Germinal center (tissue), 1 donor: ENCODE data around the gene FGFR2.
"Not testable (repeated sequence)": the region's sequence is repeated elsewhere in the genome, so short reads cannot be mapped to it uniquely, and the experiment has no call there.

ENCODE experiments used
- DNase-seq: peaks from one replicate; pipeline ENCODE4 v3.0.0; 2012; ENCODE audit warnings: mixed read lengths, low spot score

FGFR2 gene

DNA sequence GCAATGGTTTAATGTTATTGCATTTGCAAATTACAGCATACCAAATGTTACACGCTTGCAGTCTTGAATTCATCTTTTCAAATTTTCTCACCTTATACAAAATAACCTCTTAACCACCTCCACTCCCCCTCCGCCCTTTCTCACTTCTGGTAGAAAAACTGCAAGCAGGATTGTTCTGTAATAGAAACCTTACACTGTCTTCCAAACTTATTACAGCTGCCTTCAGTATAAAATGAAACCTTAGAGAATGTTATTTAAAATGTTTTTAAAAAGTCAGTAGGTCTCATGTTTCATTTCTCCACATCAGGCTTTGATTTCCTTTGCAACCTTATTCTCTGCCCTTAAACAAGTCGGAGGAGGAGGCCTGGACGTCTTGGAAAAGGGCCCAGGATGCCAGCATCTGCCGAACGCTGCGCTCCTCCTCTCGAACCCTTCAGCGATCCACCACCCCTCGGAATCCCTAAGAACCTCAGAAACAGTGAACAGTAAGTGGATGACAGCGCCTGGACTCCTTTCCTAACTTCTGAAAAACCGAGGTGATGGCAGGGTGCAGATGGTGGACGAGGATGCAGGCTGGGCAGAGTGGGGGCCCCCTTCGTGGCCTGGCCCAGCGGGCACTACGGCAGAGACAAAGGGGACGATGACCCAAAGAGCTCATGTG, 74.0 kb downstream of the FGFR2 start:
- no peak for DNase-seq

DNA sequence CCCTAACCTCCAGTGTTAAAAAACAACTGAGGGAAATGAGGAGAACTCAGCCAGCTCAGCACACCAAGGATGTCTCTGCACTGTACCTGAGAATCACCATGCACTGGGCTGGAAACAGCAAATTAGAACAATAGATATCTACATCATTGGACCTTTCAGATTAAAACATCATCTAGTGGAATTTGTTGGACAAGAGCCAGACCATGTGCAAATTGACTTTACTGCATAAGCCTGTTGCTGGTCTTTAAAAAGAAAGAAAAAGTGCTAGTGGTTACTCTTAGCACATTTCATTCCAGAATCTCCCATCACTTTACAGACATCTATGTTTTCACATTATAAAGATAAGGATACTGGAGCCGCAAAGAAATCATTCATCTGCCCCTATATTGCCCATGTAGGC, 75.4 kb downstream of the FGFR2 start:
- no peak for DNase-seq

DNA sequence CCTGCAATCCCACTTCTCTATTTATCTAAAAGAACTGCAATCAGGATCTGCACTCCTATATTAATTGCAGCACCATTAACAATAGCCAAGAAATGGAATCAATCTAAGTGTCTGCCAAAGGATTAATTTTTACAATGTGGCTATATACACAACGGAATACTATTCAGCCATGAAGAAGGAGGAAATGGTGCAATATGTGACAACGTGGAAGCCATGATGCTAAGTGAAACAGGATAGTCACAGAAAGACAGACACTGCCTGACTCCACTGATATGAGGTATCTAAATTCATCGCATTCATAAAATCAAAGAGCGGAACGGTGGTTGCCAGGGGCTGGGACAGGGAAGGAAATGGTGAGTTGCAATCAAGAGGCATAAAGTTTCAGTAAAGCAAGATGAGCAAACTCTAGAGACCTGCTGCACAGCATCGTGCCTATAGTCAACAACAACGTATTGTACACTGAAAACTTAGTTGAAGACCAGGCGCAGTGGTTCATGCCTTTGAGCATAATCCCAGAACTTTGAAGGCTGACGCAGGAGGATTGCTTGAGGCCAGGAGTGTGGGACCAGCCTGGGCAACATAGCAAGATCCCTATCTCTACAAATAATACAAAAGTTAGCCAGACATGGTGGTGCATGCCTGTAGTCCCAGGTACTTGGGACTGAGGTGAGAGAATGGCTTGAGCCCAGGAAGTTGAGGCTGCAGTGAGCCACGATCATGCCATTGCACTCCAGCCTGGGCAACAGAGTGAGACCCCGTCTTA, 76.3 kb downstream of the FGFR2 start:
- DNase-seq, result no peak

DNA sequence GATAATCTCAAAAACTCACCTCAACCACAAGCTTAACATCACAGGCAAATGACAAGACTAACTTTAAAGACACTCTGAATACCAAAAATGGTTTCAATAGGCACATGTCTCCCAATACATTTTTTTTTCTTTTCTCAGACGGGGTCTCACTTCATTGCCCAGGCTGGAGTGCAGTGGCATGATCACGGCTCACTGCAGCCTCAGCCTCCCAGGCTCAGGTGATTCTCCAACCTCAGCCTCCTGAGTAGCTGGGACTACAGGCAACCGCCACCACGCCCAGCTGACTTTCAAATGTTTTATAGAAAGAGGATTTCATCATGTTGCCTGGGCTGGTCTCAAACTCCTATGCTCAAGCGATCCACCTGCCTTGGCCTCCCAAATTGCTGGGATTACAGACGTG, 77.7 kb downstream of the FGFR2 start:
- not testable (repeated sequence) for DNase-seq

DNA sequence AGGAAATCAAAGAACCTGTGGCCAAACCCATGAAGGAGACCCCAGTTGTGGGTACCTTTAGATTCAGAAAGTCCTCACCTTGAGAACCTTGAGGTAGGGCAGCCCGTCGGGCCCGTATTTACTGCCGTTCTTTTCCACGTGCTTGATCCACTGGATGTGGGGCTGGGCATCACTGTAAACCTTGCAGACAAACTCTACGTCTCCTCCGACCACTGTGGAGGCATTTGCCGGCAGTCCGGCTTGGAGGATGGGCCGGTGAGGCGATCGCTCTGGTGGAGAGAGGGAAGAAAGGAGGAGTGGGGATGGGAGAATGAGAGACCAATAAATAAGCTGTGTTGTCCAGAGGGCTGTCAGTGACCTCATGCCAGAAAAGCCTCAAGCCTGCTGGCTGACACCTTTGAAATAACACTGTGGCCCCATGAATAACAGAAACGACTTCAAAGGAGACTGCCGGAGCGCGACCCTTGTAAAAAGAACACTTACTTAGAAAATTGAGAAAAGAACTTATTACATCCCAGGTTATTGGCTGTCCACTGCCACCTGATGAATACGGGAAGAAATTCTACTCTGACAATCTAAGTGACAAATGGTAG, 78.2 kb downstream of the FGFR2 start:
- DNase-seq, result no peak

DNA sequence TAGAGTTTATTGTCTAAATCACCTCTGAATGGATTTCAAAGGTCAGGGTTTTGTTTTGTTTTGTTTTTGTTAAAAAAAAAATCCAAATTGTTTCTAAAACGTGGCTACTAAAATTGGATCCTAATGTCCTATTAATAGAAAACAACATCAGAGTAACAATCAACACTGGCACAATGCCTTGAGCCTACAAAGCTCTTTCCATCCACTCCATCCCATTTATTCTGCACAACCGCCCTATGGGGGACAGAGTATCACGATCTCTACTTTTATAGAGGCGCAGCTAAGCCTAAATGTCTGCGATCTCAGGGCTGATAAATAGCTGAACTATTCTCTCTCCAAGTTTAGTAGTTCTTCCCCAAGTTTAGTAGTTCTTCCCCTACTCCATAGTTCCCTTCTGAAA, 78.8 kb downstream of the FGFR2 start:
- no peak for DNase-seq

DNA sequence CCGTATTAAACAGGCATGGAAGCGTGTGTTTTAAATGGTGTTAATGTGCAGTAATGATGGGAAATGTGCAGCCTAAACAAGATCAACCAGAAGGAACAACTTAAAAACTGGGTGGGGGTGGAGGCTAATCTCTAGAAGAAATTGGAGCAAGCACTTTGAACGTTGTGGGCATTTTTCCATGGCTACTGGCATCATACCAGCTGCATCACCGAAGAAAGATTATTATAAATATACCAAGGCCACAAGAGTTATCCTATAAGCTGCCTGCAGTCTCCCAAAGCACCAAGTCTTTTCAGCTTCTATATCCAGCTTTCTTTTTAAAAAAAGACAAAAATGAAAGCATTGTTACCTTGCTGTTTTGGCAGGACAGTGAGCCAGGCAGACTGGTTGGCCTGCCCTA, 79.9 kb downstream of the FGFR2 start:
- no peak for DNase-seq

DNA sequence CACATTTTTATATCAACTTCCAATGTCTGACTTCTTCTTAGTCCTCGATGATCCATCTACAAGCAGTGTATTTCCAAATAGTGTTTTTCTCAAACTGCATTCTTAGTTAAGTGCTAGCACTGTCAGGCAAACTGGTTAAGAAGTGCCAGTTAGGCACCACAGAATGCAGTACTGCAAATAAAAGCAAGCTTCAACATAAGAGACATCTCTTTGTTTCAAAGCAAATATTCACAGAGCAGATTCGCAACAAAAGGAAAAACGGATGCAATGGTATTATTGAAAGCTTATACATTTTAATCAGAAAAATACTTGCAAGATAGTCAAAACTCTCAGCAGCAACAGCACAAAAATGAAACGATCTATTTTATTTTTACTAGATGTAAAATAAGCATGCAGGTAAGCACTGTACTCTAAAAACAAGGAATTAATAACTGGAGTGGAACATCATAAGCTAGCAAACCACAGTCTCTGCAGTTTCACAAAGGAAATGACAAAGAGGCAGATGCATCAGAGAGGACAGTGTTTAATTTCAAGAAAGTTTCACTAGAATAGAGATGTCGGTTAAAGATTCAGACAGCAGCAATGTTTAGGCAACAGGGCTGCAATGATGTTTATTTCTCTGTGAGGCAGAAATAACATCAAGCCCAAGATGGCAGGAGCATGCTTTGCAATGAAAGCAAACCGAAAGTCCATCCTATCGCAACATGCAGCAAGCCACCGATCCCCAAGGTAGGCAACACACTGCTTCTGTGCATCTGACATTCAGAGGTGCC, 82.0 kb downstream of the FGFR2 start:
- DNase-seq, result no peak

DNA sequence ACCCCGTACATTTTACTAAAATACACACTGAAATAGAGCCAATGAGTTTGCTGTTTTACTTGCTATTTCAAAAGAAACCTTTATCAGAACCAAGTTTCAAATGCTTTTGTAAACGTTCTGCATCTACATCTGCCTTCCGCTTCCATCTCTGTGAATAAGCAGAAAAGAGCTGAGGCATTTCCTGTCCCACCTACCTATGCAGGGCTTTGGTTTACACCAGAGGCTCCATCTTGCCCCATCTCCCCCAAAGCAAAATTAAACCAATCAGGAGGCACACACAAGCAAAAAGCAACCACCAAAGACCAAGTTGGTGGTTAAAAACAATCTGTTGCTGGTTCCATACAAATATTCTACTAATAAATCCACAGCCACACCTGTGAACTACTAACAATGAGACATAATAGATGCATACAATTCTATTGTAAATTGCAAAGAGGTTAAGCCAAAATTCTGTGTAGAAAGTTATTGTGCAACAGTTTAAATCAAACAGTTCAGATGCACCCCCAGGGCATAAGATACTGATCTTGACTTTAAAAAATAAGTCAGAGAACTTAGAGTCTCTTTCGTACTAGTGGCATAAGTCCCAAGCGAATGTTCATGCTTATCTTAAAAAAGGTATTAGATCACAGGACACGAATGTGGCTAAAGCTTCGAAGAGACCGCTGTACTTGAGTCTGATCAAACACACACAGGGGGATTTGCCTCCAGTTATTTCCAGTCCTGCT, 83.9 kb downstream of the FGFR2 start:
- no peak for DNase-seq

DNA sequence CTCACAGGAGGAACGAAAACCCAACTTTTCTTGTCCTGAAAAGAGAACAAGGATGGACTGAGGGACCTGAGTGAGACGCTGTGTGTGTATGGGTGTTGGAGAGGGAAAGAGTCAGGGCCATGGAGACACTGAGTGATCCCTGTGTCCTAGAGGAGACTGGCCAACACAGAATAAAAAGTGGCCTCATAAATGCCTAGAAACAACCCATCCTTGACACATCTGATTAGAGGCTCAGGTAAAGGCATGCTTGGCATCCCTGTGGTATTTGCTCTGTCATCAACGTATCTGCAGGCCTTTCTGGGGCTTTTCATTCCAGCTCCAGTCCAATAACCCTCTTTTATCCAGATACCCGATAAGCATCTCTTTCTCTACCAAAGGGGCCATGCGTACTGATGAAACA, 86.3 kb downstream of the FGFR2 start:
- no peak for DNase-seq

DNA sequence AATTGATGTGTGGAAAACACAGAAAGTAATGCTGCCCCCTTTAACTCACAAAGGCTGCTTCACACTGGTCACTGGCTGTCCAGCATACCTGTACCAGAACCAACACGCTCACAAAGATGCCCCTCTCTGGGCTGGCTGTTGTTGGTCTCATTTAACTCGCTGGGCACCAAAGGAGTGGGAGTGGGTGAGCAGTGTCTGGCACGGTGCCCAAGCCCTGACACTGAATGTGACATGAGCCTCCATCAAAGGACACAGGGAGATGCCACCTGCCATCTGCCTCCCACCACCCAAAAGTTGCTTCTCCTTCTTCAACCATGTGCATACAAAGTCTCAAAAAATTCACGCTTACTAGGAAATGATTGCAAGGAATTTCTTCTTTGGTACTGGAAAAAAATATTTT, 86.8 kb downstream of the FGFR2 start:
- DNase-seq, result no peak

DNA sequence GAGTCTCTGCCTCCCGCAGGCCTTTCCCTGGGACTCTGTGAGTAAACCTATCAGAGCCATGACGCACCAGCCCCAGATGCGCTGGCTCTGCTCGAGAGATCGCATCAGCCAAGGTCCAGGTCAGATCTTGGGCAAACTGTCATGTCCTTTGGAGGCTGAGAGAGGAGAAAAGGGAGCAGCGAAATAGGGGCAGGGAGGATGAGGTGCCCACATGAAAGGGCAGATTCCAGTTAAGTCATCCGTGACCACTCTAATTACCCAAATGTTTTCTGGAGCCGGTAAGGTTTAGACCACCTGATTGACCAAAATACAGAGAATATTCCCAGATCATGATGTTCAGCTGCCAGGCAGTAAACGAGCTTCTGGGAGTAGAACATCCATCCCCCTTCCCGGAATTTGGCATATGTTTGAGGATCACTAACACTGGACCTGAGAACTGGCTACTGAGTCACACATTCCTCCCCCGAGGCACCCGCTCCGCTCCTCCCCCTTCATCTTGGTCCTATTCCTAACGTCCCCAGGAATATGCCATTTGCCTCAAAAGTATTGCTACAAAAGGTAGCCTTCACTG, 88.0 kb downstream of the FGFR2 start:
- DNase-seq, result no peak

DNA sequence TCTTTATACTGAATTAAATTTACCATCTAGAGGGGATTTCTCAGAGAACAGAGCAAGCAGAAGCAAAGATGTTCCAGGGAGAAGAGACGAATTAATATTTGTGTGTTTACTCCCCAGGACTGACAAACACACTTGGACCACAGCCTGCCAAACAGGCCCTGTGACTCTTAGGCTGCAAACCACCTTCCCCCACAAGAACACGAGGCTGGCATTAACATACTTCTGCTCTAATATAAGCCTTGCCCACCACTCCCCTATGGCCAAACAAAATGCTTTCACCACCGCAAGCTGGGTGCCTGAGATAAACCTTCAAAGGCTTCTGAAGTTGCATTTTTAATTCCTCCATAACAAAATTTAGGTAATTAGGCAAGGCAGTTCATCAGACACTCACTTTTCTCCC, 88.4 kb downstream of the FGFR2 start:
- DNase-seq, result no peak

DNA sequence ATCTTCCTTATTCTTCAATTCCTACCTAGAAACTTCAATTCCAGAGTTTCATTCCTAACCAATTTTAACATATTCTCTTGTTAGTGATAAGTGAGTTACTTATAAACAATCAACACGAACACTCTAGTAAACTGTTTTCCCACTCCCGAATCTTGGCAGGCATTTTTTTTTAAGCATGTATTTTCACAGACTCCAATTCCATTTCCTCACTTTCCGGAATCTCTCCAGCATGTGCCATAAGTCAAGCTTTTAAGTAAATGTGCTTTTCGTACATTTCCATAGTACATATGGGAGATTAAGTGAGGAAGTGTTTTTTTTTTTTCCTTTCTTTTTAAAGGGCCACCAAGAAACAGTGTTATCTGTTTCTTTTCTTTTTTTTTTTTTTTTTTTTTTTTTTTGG, 89.1 kb downstream of the FGFR2 start:
- no peak for DNase-seq

DNA sequence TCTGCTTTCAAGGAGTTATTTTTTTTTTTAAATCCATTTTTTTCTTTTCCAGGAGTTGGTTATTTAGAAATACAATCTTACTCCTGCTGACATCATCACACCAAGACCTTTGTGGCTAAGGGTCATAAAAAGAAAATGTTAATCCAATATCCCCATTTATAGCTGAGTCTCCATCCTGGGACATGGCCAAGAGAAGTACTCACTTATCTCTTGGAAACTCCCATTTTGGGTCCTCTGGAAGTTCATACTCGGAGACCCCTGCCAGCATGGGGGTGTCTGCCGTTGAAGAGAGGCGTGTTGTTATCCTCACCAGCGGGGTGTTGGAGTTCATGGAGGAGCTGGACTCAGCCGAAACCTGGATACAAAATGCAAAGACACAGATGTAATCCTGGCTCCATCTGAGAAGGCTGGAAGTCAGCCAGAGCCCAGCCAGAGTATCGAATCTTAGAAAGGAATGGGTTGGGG, 94.6 kb downstream of the FGFR2 start:
- no peak for DNase-seq

DNA sequence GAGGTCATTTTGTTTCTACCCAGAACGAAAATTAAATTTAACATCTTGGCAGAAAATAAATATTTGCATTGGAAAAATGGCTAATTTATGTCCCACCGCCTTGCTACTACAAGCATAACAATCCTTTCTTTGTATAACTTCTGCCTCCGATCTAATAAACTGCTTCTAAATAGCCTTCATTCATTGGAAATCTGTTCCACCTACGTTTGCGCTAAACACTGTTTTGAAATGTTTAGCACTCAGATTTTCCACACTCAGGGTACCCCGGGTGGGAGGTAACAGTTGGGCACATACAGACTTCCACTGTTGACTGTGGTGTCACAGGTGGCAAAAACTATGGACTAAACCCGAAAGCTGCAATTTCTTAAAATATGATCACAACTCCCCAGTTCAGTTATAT, 96.4 kb downstream of the FGFR2 start:
- DNase-seq, result no peak

DNA sequence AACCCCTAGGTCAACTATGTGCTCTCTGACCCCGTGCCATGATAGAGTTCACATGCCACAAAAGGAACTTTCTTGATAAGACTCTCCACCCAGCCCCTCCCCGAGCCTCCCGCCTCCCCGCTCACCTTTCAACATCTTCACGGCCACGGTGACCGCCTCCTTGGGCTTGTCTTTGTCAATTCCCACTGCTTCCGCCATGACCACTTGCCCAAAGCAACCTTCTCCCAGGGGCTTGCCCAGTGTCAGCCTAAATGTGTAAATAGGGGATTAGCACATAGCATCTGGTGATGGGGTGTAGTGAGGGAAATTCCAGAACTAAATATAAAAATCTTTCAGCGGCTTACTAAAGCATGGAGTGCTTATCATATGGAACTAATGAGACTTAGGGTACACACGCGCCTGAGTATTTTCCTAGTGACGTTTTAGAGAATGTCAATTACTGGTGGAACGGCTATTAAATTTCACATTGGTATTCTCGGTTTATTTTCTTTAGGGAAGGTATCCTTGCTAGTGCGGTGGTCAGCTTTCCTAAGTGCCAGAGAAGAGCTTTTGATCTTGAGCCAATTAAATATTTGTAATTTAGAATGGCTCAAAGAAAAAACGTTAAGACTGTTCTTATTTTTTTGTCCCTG, 97.4 kb downstream of the FGFR2 start:
- DNase-seq, result no peak

DNA sequence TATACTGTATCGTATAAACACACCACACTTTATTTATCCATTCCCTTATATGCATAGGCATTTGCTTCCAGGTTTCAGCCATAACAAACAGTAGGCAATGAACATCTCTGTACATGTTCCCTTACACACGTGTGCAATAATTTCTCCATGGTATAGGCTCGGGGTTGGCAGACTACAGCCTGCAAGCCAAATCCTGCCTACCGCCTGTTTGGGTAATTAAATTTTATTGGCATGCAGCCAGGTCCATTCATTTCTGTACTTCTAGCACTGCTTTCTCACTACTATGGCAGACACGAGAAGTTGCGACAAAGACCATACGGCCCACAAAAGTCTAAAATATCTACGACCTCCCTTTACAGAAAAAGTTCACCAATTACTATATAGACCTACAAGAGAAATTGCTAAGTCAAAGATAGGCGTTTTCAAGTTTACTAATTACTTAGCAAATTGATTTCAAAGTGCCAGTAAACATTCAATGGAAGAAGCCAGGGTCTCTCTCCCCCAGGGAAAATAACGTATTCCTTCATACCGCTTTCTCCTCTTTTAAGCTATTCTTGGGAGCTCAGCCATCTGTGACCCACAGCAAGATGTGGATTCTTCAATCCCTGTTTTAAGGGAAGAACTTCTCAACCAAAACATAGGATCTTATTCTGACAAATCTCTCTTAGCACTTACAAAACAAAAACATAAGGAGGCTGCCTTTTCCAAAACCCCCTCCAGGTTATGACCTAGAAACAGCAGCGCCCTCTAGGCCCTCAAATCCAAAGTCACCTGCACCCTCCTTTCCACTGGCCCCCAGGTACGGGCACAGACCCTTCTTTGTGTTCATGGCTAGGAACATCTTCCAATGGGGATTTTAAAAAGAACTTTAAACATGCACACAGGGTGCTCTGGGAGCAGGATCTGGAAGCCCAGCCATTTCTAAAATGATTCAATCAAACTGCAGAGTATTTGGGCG, 100.5 kb downstream of the FGFR2 start:
- DNase-seq, result no peak

DNA sequence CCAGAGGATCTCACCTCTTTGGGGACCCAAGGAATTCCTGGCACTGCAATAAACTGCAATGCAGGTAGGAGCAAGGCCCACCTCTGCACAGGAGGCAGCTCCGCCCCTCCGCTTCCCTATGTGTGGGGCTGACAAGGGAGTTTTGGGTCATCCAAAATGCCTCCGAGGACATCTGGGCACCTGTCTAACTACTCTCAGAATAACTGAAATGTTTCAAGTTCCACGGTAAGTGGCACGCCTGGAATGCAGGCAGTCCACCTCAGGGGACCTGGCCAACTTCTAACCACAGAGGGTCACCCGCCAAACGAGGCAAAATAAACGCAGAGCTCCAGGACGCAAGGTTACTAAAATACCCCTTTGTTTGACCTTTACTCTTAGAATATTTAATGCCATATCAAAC, 102.5 kb downstream of the FGFR2 start:
- DNase-seq, result no peak

DNA sequence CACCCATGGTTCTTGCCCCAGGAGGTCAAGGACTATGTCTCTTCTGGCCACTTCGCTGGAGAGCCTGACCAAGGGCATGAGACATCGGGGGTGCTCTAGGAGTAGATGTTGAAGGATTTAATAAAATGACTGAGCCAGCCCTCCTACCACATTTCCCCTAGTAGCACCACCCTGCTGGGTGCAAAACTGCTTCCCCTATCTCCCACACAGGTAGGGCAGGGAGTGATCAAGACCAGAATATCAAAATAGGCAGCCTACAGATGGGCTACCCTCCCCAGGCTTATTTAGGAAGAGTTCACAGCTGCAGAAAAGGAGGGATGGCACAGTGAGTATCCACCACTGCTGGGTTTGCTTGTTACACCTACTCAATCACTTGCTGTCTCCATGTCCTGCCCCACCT, 103.9 kb downstream of the FGFR2 start:
- DNase-seq, result no peak
